Natural killer cell (primary cell): Measurements from ENCODE around the gene PNRC1. TPM values are rescaled to one million over a fixed set of nuclear protein-coding genes. Genes with fewer than 3 reads are reported as not detected.

ENCODE experiments used
- ATAC-seq, 3 donors: fragments of 150-1000 bp in 2 of 3; fragments of 200-7000 bp in 1 of 3; cut with Tn5 transposase; 1 replicate in 1 of 3; 2 replicates in 2 of 3; pipeline ENCODE4 v1.10.0; 2021; ENCODE audit warnings: mild to moderate bottlenecking in 2 of 3, moderate library complexity in 2 of 3
- DNase-seq, 2 donors: peaks; one replicate each; pipeline versions ENCODE4 v3.0.0 to v3.0.0-alpha.2; 2013 to 2021; ENCODE audit warnings: mixed read lengths in 1 of 2
- H3K27ac ChIP-seq: one replicate; pipeline ENCODE4 v1.5.1; 2013; ENCODE audit warnings: mild to moderate bottlenecking, low read length
- H3K27me3 ChIP-seq: one replicate; pipeline ENCODE4 v1.6.1; 2013; ENCODE audit warnings: low read length; ENCODE audit not compliant: control insufficient read depth, insufficient read depth
- H3K36me3 ChIP-seq: one replicate; pipeline ENCODE4 v1.6.1; 2013; ENCODE audit warnings: low read length; ENCODE audit not compliant: control insufficient read depth, insufficient read depth
- H3K4me1 ChIP-seq: one replicate; pipeline ENCODE4 v1.6.1; 2013; ENCODE audit warnings: low read length; ENCODE audit not compliant: control insufficient read depth, insufficient read depth
- H3K4me3 ChIP-seq: one replicate; pipeline ENCODE4 v1.5.1; 2013; ENCODE audit warnings: low read length
- H3K9me3 ChIP-seq: one replicate; pipeline ENCODE4 v1.6.1; 2013; ENCODE audit warnings: low read length; ENCODE audit not compliant: control insufficient read depth, insufficient read depth
- H3K27ac Mint-ChIP-seq, 2 donors: one replicate each; pipeline ENCODE4 v1.8.0; 2022; ENCODE audit warnings: mild to moderate bottlenecking in 2 of 2, mixed read lengths in 2 of 2, moderate library complexity in 1 of 2
- H3K27me3 Mint-ChIP-seq, 2 donors: one replicate each; pipeline ENCODE4 v1.8.0; 2022; ENCODE audit warnings: low read depth in 2 of 2, mixed read lengths in 2 of 2
- H3K36me3 Mint-ChIP-seq: one replicate; pipeline ENCODE4 v1.8.0; 2022; ENCODE audit warnings: mixed read lengths
- H3K4me1 Mint-ChIP-seq, 2 donors: one replicate each; pipeline ENCODE4 v1.8.0; 2022; ENCODE audit warnings: mixed read lengths in 2 of 2
- H3K4me3 Mint-ChIP-seq: one replicate; pipeline ENCODE4 v1.8.0; 2022; ENCODE audit warnings: mild to moderate bottlenecking, moderate library complexity, mixed read lengths
- H3K9me3 Mint-ChIP-seq, 2 donors: one replicate each; pipeline ENCODE4 v1.8.0; 2022; ENCODE audit warnings: mixed read lengths in 2 of 2
- WGBS: methylation state at CpG from one replicate; pipeline ENCODE4 v1.1.7; 2013; ENCODE audit warnings: missing lambda C conversion rate; ENCODE audit not compliant: insufficient coverage; 5-methylcytosine and 5-hydroxymethylcytosine counted together
- intact Hi-C: fragments of 100-400 bp; cut with micrococcal nuclease; formaldehyde crosslinking; loops from one replicate; pipeline ENCODE4 v1.14.2; 2022
- total RNA-seq, 4 donors: library from RNA; stranded (reverse); fragments of 120-200 nt in 1 of 4; gene quantifications; one replicate each; pipeline versions ENCODE4 v1.2.3 to v1.2.4, GENCODE V29; 2013 to 2022
- TF ChIP-seq, protein P1 (sequence below): fragments of 200-600 bp; IDR thresholded peaks from one replicate; pipeline ENCODE4 v1.8.0; 2022; ENCODE audit warnings: antibody characterized with exemption

The PNRC1 gene
- total RNA-seq, 3 donors from 2014 or later (not counting 1 experiment from before 2014, with no cell fraction given), result 695 to 970 (median 712) TPM

DNA sequence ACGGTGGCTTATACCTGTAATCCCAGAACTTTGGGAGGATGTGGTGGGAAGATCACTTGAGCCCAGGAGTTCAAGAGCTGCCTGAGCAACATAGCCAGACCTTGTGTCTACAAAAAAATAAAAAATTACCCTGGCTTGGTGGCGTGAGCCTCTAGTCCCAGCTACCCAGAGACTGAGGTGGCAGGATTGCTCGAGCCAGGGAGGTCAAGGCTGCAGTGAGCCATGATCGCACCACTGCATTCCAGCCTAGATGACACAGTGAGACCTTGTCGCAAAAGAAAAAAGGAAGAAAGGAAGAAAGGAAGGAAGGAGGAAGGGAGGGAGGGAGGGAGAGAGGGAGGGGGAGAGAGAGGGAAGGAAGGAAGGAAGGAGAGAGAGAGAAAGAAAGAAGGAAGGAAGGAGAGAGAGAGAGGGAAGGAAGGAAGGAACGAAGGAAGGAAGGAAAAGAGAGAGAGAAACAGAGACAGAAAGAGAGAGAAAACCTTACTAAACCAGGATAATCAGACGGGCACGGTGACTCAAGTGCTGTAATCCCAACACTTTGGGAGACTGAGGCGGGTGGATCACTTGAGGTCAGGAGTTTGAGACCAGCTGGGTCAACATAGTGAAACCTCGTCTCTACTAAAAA lies 10.9 kb upstream of the PNRC1 start:
- Histone ChIP-seq H3K4me1 (no peaks in the 10 kb centered on the region), H3K9me3 (no peaks in the 10 kb centered on the region), H3K4me3 (no peak overlapping the region), H3K27ac (no peak overlapping the region), H3K27me3 (no peaks in the 10 kb centered on the region), H3K36me3 (no peaks in the 10 kb centered on the region)
- no peak for DNase-seq
- no peak overlapping the region for H3K4me3 Mint-ChIP-seq
- intact Hi-C loops, result no loop called here
- no peak overlapping the region for H3K27ac Mint-ChIP-seq
- H3K36me3 Mint-ChIP-seq, result no peaks in the 10 kb centered on the region
- 90% methylated on average over 10 of the region's 10 CpGs for WGBS
- no peak for ATAC-seq
- TF ChIP-seq, protein P1, sequence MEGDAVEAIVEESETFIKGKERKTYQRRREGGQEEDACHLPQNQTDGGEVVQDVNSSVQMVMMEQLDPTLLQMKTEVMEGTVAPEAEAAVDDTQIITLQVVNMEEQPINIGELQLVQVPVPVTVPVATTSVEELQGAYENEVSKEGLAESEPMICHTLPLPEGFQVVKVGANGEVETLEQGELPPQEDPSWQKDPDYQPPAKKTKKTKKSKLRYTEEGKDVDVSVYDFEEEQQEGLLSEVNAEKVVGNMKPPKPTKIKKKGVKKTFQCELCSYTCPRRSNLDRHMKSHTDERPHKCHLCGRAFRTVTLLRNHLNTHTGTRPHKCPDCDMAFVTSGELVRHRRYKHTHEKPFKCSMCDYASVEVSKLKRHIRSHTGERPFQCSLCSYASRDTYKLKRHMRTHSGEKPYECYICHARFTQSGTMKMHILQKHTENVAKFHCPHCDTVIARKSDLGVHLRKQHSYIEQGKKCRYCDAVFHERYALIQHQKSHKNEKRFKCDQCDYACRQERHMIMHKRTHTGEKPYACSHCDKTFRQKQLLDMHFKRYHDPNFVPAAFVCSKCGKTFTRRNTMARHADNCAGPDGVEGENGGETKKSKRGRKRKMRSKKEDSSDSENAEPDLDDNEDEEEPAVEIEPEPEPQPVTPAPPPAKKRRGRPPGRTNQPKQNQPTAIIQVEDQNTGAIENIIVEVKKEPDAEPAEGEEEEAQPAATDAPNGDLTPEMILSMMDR, result no peak
- no peaks in the 10 kb centered on the region for H3K4me1 Mint-ChIP-seq
- peaks cover 0 to 8% of the 10 kb centered on the region in 2 donors for H3K27me3 Mint-ChIP-seq
- no peaks in the 10 kb centered on the region for H3K9me3 Mint-ChIP-seq

- no peaks in the 10 kb centered on the region for H3K36me3 ChIP-seq
- Mint-ChIP-seq H3K9me3 (no peaks in the 10 kb centered on the region), H3K27ac (no peak overlapping the region), H3K4me1 (no peaks in the 10 kb centered on the region), H3K27me3 (peaks cover 0 to 8% of the 10 kb centered on the region in 2 donors), H3K4me3 (no peak overlapping the region), H3K36me3 (no peaks in the 10 kb centered on the region)
- no peak overlapping the region for H3K4me3 ChIP-seq
- H3K9me3 ChIP-seq, result no peaks in the 10 kb centered on the region
- TF ChIP-seq, protein P1, result no peak
- no peak for ATAC-seq
- intact Hi-C loops, result no loop called here
- no peaks in the 10 kb centered on the region for H3K4me1 ChIP-seq
- DNase-seq, result no peak
- no peaks in the 10 kb centered on the region for H3K27me3 ChIP-seq
- H3K27ac ChIP-seq, result no peak overlapping the region
Observed at GRCh38 chr6:89071036-89071435, 9.5 kb upstream of the PNRC1 start.

- Mint-ChIP-seq H3K27me3 (peaks cover 0 to 4% of the 10 kb centered on the region in 2 donors), H3K36me3 (no peaks in the 10 kb centered on the region), H3K27ac (no peak overlapping the region), H3K9me3 (no peaks in the 10 kb centered on the region), H3K4me3 (no peak overlapping the region), H3K4me1 (peaks cover 0 to 5% of the 10 kb centered on the region in 2 donors)
- intact Hi-C loops, result no loop called here
- Histone ChIP-seq H3K4me1 (peaks cover 3% of the 10 kb centered on the region), H3K27me3 (no peaks in the 10 kb centered on the region), H3K36me3 (no peaks in the 10 kb centered on the region), H3K9me3 (no peaks in the 10 kb centered on the region), H3K27ac (no peak overlapping the region), H3K4me3 (no peak overlapping the region)
- no peak for DNase-seq
- TF ChIP-seq, protein P1, result no peak
- peak in 1 of 3 donors; percentile 72 for ATAC-seq
- 52% methylated on average over 4 of the region's 4 CpGs for WGBS
Observed at GRCh38 chr6:89073014-89073620, 7.4 kb upstream of the PNRC1 start.

GRCh38 chr6:89073840-89074239 lies 6.7 kb upstream of the PNRC1 start:
- Mint-ChIP-seq H3K4me1 (peaks cover 0 to 5% of the 10 kb centered on the region in 2 donors), H3K4me3 (no peak overlapping the region), H3K27me3 (peaks cover 0 to 4% of the 10 kb centered on the region in 2 donors), H3K36me3 (no peaks in the 10 kb centered on the region), H3K9me3 (no peaks in the 10 kb centered on the region), H3K27ac (no peak overlapping the region)
- Histone ChIP-seq H3K4me3 (no peak overlapping the region), H3K27me3 (no peaks in the 10 kb centered on the region), H3K36me3 (no peaks in the 10 kb centered on the region), H3K9me3 (no peaks in the 10 kb centered on the region), H3K27ac (no peak overlapping the region), H3K4me1 (peaks cover 10% of the 10 kb centered on the region)
- intact Hi-C loops, result no loop called here
- DNase-seq, result no peak
- ATAC-seq, result no peak
- TF ChIP-seq, protein P1, result no peak
- 88% methylated on average over 2 of the region's 2 CpGs for WGBS
